ENCODE data around the gene XPO5.

The XPO5 gene

GRCh38 chr6:43509142-43509983 lies 66.5 kb downstream of the XPO5 start:
- Histone ChIP-seq H3K9me3 (ENCODE audit: insufficient read depth, low read length) (no peaks in the 10 kb centered on the region), H3K4me3 (ENCODE audit: insufficient read length, low read depth) (peak overlapping the region; percentile 37), H3K27me3 (ENCODE audit: insufficient read depth, insufficient read length) (peaks cover 22% of the 10 kb centered on the region), H3K9ac (ENCODE audit: insufficient read length, low read depth) (peak overlapping the region; percentile 64), H3K36me3 (ENCODE audit: insufficient read depth, insufficient read length, low read length) (peaks cover 54% of the 10 kb centered on the region), H3K4me1 (ENCODE audit: insufficient read depth, insufficient read length) (peaks cover 4% of the 10 kb centered on the region)
- no peak for DNase-seq (ENCODE audit: low read depth, low spot score)
- TF ChIP-seq YY1 (IDR thresholded peaks at IDR 0.05; ENCODE audit: insufficient read depth, insufficient read length) = no peak
- no peak for TF ChIP-seq ZNF274 (IDR thresholded peaks at IDR 0.05; ENCODE audit: low read depth, low read length)
- TF ChIP-seq SUZ12 (IDR thresholded peaks at IDR 0.05; ENCODE audit: extremely low read depth, insufficient read depth, insufficient read length) = no peak

GRCh38 chr6:43508481-43509141 lies 67.2 kb downstream of the XPO5 start:
- DNase-seq (ENCODE audit: low read depth, low spot score) = no peak
- H3K9ac ChIP-seq (ENCODE audit: insufficient read length, low read depth) = no peak overlapping the region
- peaks cover 22% of the 10 kb centered on the region for H3K27me3 ChIP-seq (ENCODE audit: insufficient read depth, insufficient read length)
- H3K4me1 ChIP-seq (ENCODE audit: insufficient read depth, insufficient read length) = peaks cover 4% of the 10 kb centered on the region
- H3K4me3 ChIP-seq (ENCODE audit: insufficient read length, low read depth) = no peak overlapping the region
- H3K9me3 ChIP-seq (ENCODE audit: insufficient read depth, low read length) = no peaks in the 10 kb centered on the region
- TF ChIP-seq SUZ12 (IDR thresholded peaks at IDR 0.05; ENCODE audit: extremely low read depth, insufficient read depth, insufficient read length) = no peak
- no peak for TF ChIP-seq ZNF274 (IDR thresholded peaks at IDR 0.05; ENCODE audit: low read depth, low read length)
- no peak for TF ChIP-seq YY1 (IDR thresholded peaks at IDR 0.05; ENCODE audit: insufficient read depth, insufficient read length)
- H3K36me3 ChIP-seq (ENCODE audit: insufficient read depth, insufficient read length, low read length) = peaks cover 53% of the 10 kb centered on the region

- Histone ChIP-seq H3K9ac (ENCODE audit: insufficient read length, low read depth) (peak overlapping the region; percentile 36), H3K4me3 (ENCODE audit: insufficient read length, low read depth) (no peak overlapping the region), H3K36me3 (ENCODE audit: insufficient read depth, insufficient read length, low read length) (peaks cover 53% of the 10 kb centered on the region), H3K4me1 (ENCODE audit: insufficient read depth, insufficient read length) (peaks cover 4% of the 10 kb centered on the region), H3K27me3 (ENCODE audit: insufficient read depth, insufficient read length) (peaks cover 22% of the 10 kb centered on the region), H3K9me3 (ENCODE audit: insufficient read depth, low read length) (no peaks in the 10 kb centered on the region)
- TF ChIP-seq SUZ12 (IDR thresholded peaks at IDR 0.05; ENCODE audit: extremely low read depth, insufficient read depth, insufficient read length) (no peak), YY1 (IDR thresholded peaks at IDR 0.05; ENCODE audit: insufficient read depth, insufficient read length) (no peak), ZNF274 (IDR thresholded peaks at IDR 0.05; ENCODE audit: low read depth, low read length) (no peak)
- peak; percentile 76 for DNase-seq (ENCODE audit: low read depth, low spot score)
Measured at GRCh38 chr6:43506667-43507471, 69.0 kb downstream of the XPO5 start.

GRCh38 chr6:43506171-43506570 lies 69.7 kb downstream of the XPO5 start:
- Histone ChIP-seq H3K4me1 (ENCODE audit: insufficient read depth, insufficient read length) (peaks cover 4% of the 10 kb centered on the region), H3K36me3 (ENCODE audit: insufficient read depth, insufficient read length, low read length) (peaks cover 52% of the 10 kb centered on the region), H3K27me3 (ENCODE audit: insufficient read depth, insufficient read length) (peaks cover 22% of the 10 kb centered on the region), H3K4me3 (ENCODE audit: insufficient read length, low read depth) (no peak overlapping the region), H3K9me3 (ENCODE audit: insufficient read depth, low read length) (no peaks in the 10 kb centered on the region), H3K9ac (ENCODE audit: insufficient read length, low read depth) (no peak overlapping the region)
- no peak for TF ChIP-seq SUZ12 (IDR thresholded peaks at IDR 0.05; ENCODE audit: extremely low read depth, insufficient read depth, insufficient read length)
- TF ChIP-seq YY1 (IDR thresholded peaks at IDR 0.05; ENCODE audit: insufficient read depth, insufficient read length) = no peak
- no peak for TF ChIP-seq ZNF274 (IDR thresholded peaks at IDR 0.05; ENCODE audit: low read depth, low read length)
- no peak for DNase-seq (ENCODE audit: low read depth, low spot score)

- no peak overlapping the region for H3K9ac ChIP-seq (ENCODE audit: insufficient read length, low read depth)
- peaks cover 52% of the 10 kb centered on the region for H3K36me3 ChIP-seq (ENCODE audit: insufficient read depth, insufficient read length, low read length)
- H3K4me1 ChIP-seq (ENCODE audit: insufficient read depth, insufficient read length) = peaks cover 4% of the 10 kb centered on the region
- H3K9me3 ChIP-seq (ENCODE audit: insufficient read depth, low read length) = no peaks in the 10 kb centered on the region
- TF ChIP-seq YY1 (IDR thresholded peaks at IDR 0.05; ENCODE audit: insufficient read depth, insufficient read length) (no peak), SUZ12 (IDR thresholded peaks at IDR 0.05; ENCODE audit: extremely low read depth, insufficient read depth, insufficient read length) (no peak), ZNF274 (IDR thresholded peaks at IDR 0.05; ENCODE audit: low read depth, low read length) (no peak)
- no peak overlapping the region for H3K4me3 ChIP-seq (ENCODE audit: insufficient read length, low read depth)
- DNase-seq (ENCODE audit: low read depth, low spot score) = no peak
- H3K27me3 ChIP-seq (ENCODE audit: insufficient read depth, insufficient read length) = peaks cover 22% of the 10 kb centered on the region
Measured at GRCh38 chr6:43505718-43506117, 70.1 kb downstream of the XPO5 start.

GRCh38 chr6:43504756-43505593 lies 70.9 kb downstream of the XPO5 start:
- no peaks in the 10 kb centered on the region for H3K9me3 ChIP-seq (ENCODE audit: insufficient read depth, low read length)
- no peak overlapping the region for H3K9ac ChIP-seq (ENCODE audit: insufficient read length, low read depth)
- TF ChIP-seq ZNF274 (IDR thresholded peaks at IDR 0.05; ENCODE audit: low read depth, low read length) = no peak
- no peak for TF ChIP-seq SUZ12 (IDR thresholded peaks at IDR 0.05; ENCODE audit: extremely low read depth, insufficient read depth, insufficient read length)
- TF ChIP-seq YY1 (IDR thresholded peaks at IDR 0.05; ENCODE audit: insufficient read depth, insufficient read length) = no peak
- no peak overlapping the region for H3K4me3 ChIP-seq (ENCODE audit: insufficient read length, low read depth)
- no peak for DNase-seq (ENCODE audit: low read depth, low spot score)
- H3K27me3 ChIP-seq (ENCODE audit: insufficient read depth, insufficient read length) = peaks cover 22% of the 10 kb centered on the region
- no peaks in the 10 kb centered on the region for H3K4me1 ChIP-seq (ENCODE audit: insufficient read depth, insufficient read length)
- H3K36me3 ChIP-seq (ENCODE audit: insufficient read depth, insufficient read length, low read length) = peaks cover 59% of the 10 kb centered on the region
